Fibroblast of skin of abdomen (primary cell): ENCODE measurements around the gene ATP5PD.

Experiments used
- DNase-seq: peaks from one replicate; pipeline ENCODE4 v3.0.0-alpha.2; 2013

The ATP5PD gene

GRCh38 chr17:74994440-74994839 is 52.3 kb downstream of the ATP5PD start:
- DNase-seq = peak; percentile 72

- DNase-seq = no peak
Measured at GRCh38 chr17:74992223-74992622, 54.5 kb downstream of the ATP5PD start.

DNA sequence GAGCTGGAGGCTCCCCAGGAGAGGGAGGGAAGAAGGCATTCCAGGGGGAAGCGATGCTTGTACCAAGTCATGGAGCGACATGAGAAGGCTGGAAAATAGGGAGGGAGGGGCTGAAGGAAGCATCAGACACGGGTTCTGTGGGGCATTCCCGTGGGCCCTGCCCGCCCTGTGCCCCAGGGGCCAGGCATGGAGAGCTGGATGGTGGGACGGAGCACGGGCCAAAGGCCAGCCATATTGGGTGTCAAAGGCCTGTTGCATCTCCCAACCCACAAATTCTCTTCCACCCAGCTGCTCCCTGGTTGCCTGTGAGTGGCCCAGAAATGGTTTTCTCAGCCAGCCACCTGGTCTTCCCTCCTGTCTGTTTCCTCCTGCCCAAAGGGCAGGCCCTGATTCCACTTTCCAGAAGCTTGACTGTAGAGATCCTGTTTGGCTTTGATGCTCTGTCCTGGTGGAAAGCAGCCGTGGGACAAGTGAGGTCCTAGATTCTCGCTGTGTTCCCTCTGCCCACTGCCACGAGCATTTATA is 56.1 kb downstream of the ATP5PD start:
- no peak for DNase-seq
